ENCODE measurements around the gene TP53TG3D. TPM values are rescaled to one million over a fixed set of nuclear protein-coding genes. Genes with fewer than 3 reads are reported as not detected.
"Not testable (repeated sequence)": the region's sequence is repeated elsewhere in the genome, so short reads cannot be mapped to it uniquely, and the experiment has no call there.

The TP53TG3D gene
- total and polyA plus RNA-seq, 9 of the 15 experiments (the other 6 are each of a cell fraction or from before 2014, with no cell fraction given): 1.3 to 11.7 (median 3.6) TPM

- H2AFZ ChIP-seq (ENCODE audit: low read depth, low read length); H3K9ac ChIP-seq (ENCODE audit: insufficient read depth in 1 of 2, low read depth in 2 of 2, low read length in 2 of 2); H3K36me3 ChIP-seq (ENCODE audit: control insufficient read depth, insufficient read depth, low read length); BruUV-seq (replicated peaks); H3K27ac ChIP-seq (ENCODE audit: extremely low read depth, low read depth, low read length); CTCF ChIA-PET (ENCODE audit: low intra/inter-chr PET ratio); H3K4me1 ChIP-seq (replicated peaks in 1 of 2; ENCODE audit: control insufficient read depth in 2 of 2, insufficient read depth in 2 of 2, low read length in 2 of 2); ATAC-seq; H4K20me1 ChIP-seq (replicated peaks; ENCODE audit: control insufficient read depth, insufficient read depth, low read length); DNase-seq (ENCODE audit: extremely low read depth in 1 of 4, low spot score in 3 of 4); in situ Hi-C loops (cut with MboI); H3K27me3 ChIP-seq (ENCODE audit: control insufficient read depth in 2 of 2, insufficient read depth in 2 of 2, low read length in 2 of 2); H3K9me3 ChIP-seq (replicated peaks; ENCODE audit: control insufficient read depth, insufficient read depth, low read depth, low read length); H3K9me1 ChIP-seq (ENCODE audit: control insufficient read depth, insufficient read depth, low read length); FAIRE-seq; H3K79me2 ChIP-seq (ENCODE audit: control insufficient read depth, insufficient read depth, low read length); H3K4me2 ChIP-seq (ENCODE audit: insufficient read depth, low read length); POLR2A ChIA-PET; H3K4me3 ChIP-seq; intact Hi-C loops (cut with micrococcal nuclease); TF ChIP-seq CEBPG (CRISPR knock-in tag; IDR thresholded peaks at IDR 0.05); ATF3 (CRISPR knock-in tag; conservative IDR thresholded peaks at IDR 0.05): not testable (repeated sequence)
- peak; percentile 73 for TF ChIP-seq ZNF24 (IDR thresholded peaks at IDR 0.05)
- peak in 1 of 2 experiments; percentile 39; a peak in 1 of 4 replicates for TF ChIP-seq CEBPG (tag; conservative IDR thresholded peaks at IDR 0.05 in 1 of 2, IDR thresholded peaks at IDR 0.05 in 1 of 2)
- TF ChIP-seq TRIM24 (IDR thresholded peaks at IDR 0.05): peak in 1 of 2 experiments; percentile 22; a peak in 1 of 4 replicates
- TF ChIP-seq ATF3 (IDR thresholded peaks at IDR 0.05): peak; percentile 32; the same call in 1 of the 2 replicates
- 2% methylated on average over 2 of the region's 3 CpGs for WGBS (ENCODE audit: insufficient coverage, low coverage, missing lambda C conversion rate)
These were observed 32.0 kb downstream of the TP53TG3D start for GRCh38 chr16:32284800-32285796.

- BruUV-seq (replicated peaks); POLR2A ChIA-PET: not testable (repeated sequence)
These were observed 33.1 kb downstream of the TP53TG3D start for GRCh38 chr16:32286193-32286592.

GRCh38 chr16:32287743-32288142 is 34.7 kb downstream of the TP53TG3D start:
- DNase-seq (ENCODE audit: extremely low read depth in 1 of 4, low spot score in 3 of 4): not testable (repeated sequence)

More at GRCh38 chr16:32286193-32286592, 33.1 kb downstream of the TP53TG3D start:
- H3K9me3 ChIP-seq (replicated peaks; ENCODE audit: control insufficient read depth, insufficient read depth, low read depth, low read length); H4K20me1 ChIP-seq (replicated peaks; ENCODE audit: control insufficient read depth, insufficient read depth, low read length); H3K27ac ChIP-seq (ENCODE audit: extremely low read depth, low read depth, low read length); in situ Hi-C loops (cut with MboI); H3K4me3 ChIP-seq; H3K4me1 ChIP-seq (replicated peaks in 1 of 2; ENCODE audit: control insufficient read depth in 2 of 2, insufficient read depth in 2 of 2, low read length in 2 of 2); H3K36me3 ChIP-seq (ENCODE audit: control insufficient read depth, insufficient read depth, low read length); H3K79me2 ChIP-seq (ENCODE audit: control insufficient read depth, insufficient read depth, low read length); H3K9me1 ChIP-seq (ENCODE audit: control insufficient read depth, insufficient read depth, low read length); H3K4me2 ChIP-seq (ENCODE audit: insufficient read depth, low read length); intact Hi-C loops (cut with micrococcal nuclease); DNase-seq (ENCODE audit: extremely low read depth in 1 of 4, low spot score in 3 of 4); H3K9ac ChIP-seq (ENCODE audit: insufficient read depth in 1 of 2, low read depth in 2 of 2, low read length in 2 of 2); H3K27me3 ChIP-seq (ENCODE audit: control insufficient read depth in 2 of 2, insufficient read depth in 2 of 2, low read length in 2 of 2); FAIRE-seq; H2AFZ ChIP-seq (ENCODE audit: low read depth, low read length); CTCF ChIA-PET (ENCODE audit: low intra/inter-chr PET ratio); ATAC-seq: not testable (repeated sequence)
- WGBS (ENCODE audit: insufficient coverage, low coverage, missing lambda C conversion rate): 0% methylated on average over 2 of the region's 15 CpGs

More at GRCh38 chr16:32287743-32288142, 34.7 kb downstream of the TP53TG3D start:
- H3K27me3 ChIP-seq (ENCODE audit: control insufficient read depth in 2 of 2, insufficient read depth in 2 of 2, low read length in 2 of 2); H3K79me2 ChIP-seq (ENCODE audit: control insufficient read depth, insufficient read depth, low read length); H3K9me1 ChIP-seq (ENCODE audit: control insufficient read depth, insufficient read depth, low read length); H3K9ac ChIP-seq (ENCODE audit: insufficient read depth in 1 of 2, low read depth in 2 of 2, low read length in 2 of 2); H3K4me3 ChIP-seq; in situ Hi-C loops (cut with MboI); H3K4me1 ChIP-seq (replicated peaks in 1 of 2; ENCODE audit: control insufficient read depth in 2 of 2, insufficient read depth in 2 of 2, low read length in 2 of 2); FAIRE-seq; H4K20me1 ChIP-seq (replicated peaks; ENCODE audit: control insufficient read depth, insufficient read depth, low read length); CTCF ChIA-PET (ENCODE audit: low intra/inter-chr PET ratio); POLR2A ChIA-PET; intact Hi-C loops (cut with micrococcal nuclease); ATAC-seq; H3K9me3 ChIP-seq (replicated peaks; ENCODE audit: control insufficient read depth, insufficient read depth, low read depth, low read length); H2AFZ ChIP-seq (ENCODE audit: low read depth, low read length); H3K4me2 ChIP-seq (ENCODE audit: insufficient read depth, low read length); H3K27ac ChIP-seq (ENCODE audit: extremely low read depth, low read depth, low read length); H3K36me3 ChIP-seq (ENCODE audit: control insufficient read depth, insufficient read depth, low read length); BruUV-seq (replicated peaks): not testable (repeated sequence)
- 0% methylated on average over 7 of the region's 15 CpGs for WGBS (ENCODE audit: insufficient coverage, low coverage, missing lambda C conversion rate)

Measured in K562 (cell line).